ENCODE data around the gene PCDH9.

GRCh38 chr13:66994517-66995202 is 235.5 kb downstream of the PCDH9 start:
- TF ChIP-seq TCF7L2 (IDR thresholded peaks at IDR 0.05; ENCODE audit: low read depth, low read length) (no peak), CTCF (IDR thresholded peaks at IDR 0.05) (peak; percentile 42), POLR2AphosphoS5 (IDR thresholded peaks at IDR 0.05; ENCODE audit: low read depth, low read length) (no peak), REST (IDR thresholded peaks at IDR 0.05; ENCODE audit: insufficient read depth in 1 of 2, low read depth in 2 of 2, low read length in 1 of 2) (no peak), SIN3A (IDR thresholded peaks at IDR 0.05; ENCODE audit: borderline replicate concordance, insufficient read depth, low read depth, low read length) (no peak)
